ENCODE measurements around the gene CD59. TPM values are rescaled to one million over a fixed set of nuclear protein-coding genes. Genes with fewer than 3 reads are reported as not detected.

The CD59 gene
- total and polyA plus RNA-seq, 2 of the 13 experiments (the other 11 are each of a cell fraction or from before 2014, with no cell fraction given) = 127 to 289 TPM

DNA sequence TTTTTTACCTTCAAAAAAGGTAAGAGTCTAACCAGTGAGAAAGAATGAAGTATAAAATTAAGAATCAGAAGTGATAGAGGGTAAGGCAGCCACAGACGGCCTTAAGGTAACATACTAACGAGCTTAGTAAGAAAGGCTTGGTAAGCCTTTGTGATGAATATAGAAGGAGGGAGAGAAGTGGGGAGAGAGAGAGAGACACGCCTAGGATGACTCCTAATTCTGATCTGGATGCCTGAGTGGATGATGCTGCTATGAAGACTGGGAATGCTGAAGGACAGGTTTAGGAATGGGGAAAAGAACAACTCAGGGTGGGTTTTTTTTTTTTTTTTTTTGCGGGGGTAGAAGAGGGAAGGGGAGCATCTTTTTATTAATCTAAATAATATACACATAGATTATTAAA, 33.3 kb upstream of the CD59 start (continued):
- TF ChIP-seq ZSCAN9 (CRISPR knock-in tag; IDR thresholded peaks at IDR 0.05; ENCODE audit: borderline replicate concordance) (no peak), ZNF446 (CRISPR knock-in tag; IDR thresholded peaks at IDR 0.05) (no peak), HNF4G (IDR thresholded peaks at IDR 0.05; ENCODE audit: borderline replicate concordance, low read depth, low read length) (no peak), HNF4G (CRISPR knock-in tag; IDR thresholded peaks at IDR 0.05; ENCODE audit: borderline replicate concordance, low read depth) (no peak), ZNF546 (CRISPR knock-in tag; conservative IDR thresholded peaks at IDR 0.05) (no peak)
- TF ChIP-seq, protein P1, sequence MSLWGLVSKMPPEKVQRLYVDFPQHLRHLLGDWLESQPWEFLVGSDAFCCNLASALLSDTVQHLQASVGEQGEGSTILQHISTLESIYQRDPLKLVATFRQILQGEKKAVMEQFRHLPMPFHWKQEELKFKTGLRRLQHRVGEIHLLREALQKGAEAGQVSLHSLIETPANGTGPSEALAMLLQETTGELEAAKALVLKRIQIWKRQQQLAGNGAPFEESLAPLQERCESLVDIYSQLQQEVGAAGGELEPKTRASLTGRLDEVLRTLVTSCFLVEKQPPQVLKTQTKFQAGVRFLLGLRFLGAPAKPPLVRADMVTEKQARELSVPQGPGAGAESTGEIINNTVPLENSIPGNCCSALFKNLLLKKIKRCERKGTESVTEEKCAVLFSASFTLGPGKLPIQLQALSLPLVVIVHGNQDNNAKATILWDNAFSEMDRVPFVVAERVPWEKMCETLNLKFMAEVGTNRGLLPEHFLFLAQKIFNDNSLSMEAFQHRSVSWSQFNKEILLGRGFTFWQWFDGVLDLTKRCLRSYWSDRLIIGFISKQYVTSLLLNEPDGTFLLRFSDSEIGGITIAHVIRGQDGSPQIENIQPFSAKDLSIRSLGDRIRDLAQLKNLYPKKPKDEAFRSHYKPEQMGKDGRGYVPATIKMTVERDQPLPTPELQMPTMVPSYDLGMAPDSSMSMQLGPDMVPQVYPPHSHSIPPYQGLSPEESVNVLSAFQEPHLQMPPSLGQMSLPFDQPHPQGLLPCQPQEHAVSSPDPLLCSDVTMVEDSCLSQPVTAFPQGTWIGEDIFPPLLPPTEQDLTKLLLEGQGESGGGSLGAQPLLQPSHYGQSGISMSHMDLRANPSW (CRISPR knock-in tag; IDR thresholded peaks at IDR 0.05; ENCODE audit: borderline replicate concordance) = no peak

DNA sequence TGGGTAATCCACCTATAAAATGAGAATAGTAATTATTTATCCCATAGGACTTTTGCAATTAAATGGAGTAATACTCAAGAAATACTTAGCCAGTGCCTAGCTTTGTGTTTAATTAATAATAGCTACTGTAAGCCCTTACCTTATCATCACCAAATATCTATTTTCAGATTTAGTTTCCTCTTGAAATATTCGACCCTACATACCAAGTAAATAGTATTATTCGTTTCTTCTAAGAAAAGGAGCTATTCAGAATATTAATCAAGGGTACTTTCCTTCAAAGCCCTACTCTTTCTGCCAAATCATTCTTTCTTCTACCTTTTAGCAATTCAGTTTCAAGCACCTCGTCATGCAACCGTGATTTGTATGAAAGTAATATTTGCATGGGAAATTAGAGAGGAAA, 31.4 kb upstream of the CD59 start:
- H3K4me3 ChIP-seq (replicated peaks in 1 of 3; ENCODE audit: insufficient read depth in 1 of 3, low read depth in 2 of 3, low read length in 3 of 3) = no peak overlapping the region
- no peaks in the 10 kb centered on the region for H3K27me3 ChIP-seq (ENCODE audit: control insufficient read depth in 1 of 2, insufficient read depth in 2 of 2, low read length in 2 of 2)
- BruUV-seq (replicated peaks) = no TSS peak
- CTCF ChIA-PET (ENCODE audit: low intra/inter-chr PET ratio, low total read pairs) = no interaction called here
- no peaks in the 10 kb centered on the region for H3K9me3 ChIP-seq (ENCODE audit: low read length)
- peaks cover 1 to 39% of the 10 kb centered on the region in 2 experiments; a peak in 4 of 5 replicates for H3K36me3 ChIP-seq (replicated peaks in 1 of 2; ENCODE audit: control insufficient read depth in 1 of 2, insufficient read depth in 2 of 2, low read length in 2 of 2)
- ATAC-seq (no peak), DNase-seq (ENCODE audit: low spot score) (no peak), FAIRE-seq (no peak)
- POLR2A ChIA-PET = no interaction called here
- H3K4me1 ChIP-seq (ENCODE audit: insufficient read depth, low read length) = peaks cover 17% of the 10 kb centered on the region
- intact Hi-C loops (cut with micrococcal nuclease; ENCODE audit: unreplicated experiment) (no loop called here), in situ Hi-C loops (cut with HindIII; ENCODE audit: extremely low pct_ligation_motif_present, low pct_unique_long_range_greater_than_20kb) (no loop called here)
- peaks cover 4% of the 10 kb centered on the region for H3K79me2 ChIP-seq (ENCODE audit: insufficient read depth, low read length)
- H2AFZ ChIP-seq (ENCODE audit: low read length) = no peak overlapping the region
- H3K27ac ChIP-seq (ENCODE audit: extremely low read length, insufficient read depth, low read length) = no peak overlapping the region
- H3K4me2 ChIP-seq (ENCODE audit: low read depth, low read length) = no peak overlapping the region
- H4K20me1 ChIP-seq (ENCODE audit: insufficient read depth, low read length) = no peaks in the 10 kb centered on the region
- no peak overlapping the region for H3K9ac ChIP-seq (ENCODE audit: insufficient read depth, low read depth, low read length)
- WGBS (ENCODE audit: low lambda C conversion rate) = 90% methylated on average over 4 of the region's 4 CpGs
- TF ChIP-seq BRD4 (CRISPR knock-in tag; IDR thresholded peaks at IDR 0.05) = no peak
- no peak for TF ChIP-seq NR1H2 (CRISPR knock-in tag; IDR thresholded peaks at IDR 0.05; ENCODE audit: borderline replicate concordance, low read depth)
- TF ChIP-seq PAWR (CRISPR knock-in tag; IDR thresholded peaks at IDR 0.05; ENCODE audit: borderline replicate concordance) = no peak
- TF ChIP-seq, protein P2, sequence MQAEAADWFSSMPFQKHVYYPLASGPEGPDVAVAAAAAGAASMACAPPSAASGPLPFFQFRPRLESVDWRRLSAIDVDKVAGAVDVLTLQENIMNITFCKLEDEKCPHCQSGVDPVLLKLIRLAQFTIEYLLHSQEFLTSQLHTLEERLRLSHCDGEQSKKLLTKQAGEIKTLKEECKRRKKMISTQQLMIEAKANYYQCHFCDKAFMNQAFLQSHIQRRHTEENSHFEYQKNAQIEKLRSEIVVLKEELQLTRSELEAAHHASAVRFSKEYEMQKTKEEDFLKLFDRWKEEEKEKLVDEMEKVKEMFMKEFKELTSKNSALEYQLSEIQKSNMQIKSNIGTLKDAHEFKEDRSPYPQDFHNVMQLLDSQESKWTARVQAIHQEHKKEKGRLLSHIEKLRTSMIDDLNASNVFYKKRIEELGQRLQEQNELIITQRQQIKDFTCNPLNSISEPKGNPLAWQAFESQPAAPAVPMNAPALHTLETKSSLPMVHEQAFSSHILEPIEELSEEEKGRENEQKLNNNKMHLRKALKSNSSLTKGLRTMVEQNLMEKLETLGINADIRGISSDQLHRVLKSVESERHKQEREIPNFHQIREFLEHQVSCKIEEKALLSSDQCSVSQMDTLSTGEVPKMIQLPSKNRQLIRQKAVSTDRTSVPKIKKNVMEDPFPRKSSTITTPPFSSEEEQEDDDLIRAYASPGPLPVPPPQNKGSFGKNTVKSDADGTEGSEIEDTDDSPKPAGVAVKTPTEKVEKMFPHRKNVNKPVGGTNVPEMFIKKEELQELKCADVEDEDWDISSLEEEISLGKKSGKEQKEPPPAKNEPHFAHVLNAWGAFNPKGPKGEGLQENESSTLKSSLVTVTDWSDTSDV (CRISPR knock-in tag; IDR thresholded peaks at IDR 0.05) = no peak
- no peak for TF ChIP-seq ZNF747 (CRISPR knock-in tag; IDR thresholded peaks at IDR 0.05; ENCODE audit: borderline replicate concordance)
- no peak for TF ChIP-seq RFXANK (CRISPR knock-in tag; IDR thresholded peaks at IDR 0.05)
- no peak for TF ChIP-seq SMARCE1 (IDR thresholded peaks at IDR 0.05; ENCODE audit: borderline replicate concordance)
- TF ChIP-seq, protein P3, sequence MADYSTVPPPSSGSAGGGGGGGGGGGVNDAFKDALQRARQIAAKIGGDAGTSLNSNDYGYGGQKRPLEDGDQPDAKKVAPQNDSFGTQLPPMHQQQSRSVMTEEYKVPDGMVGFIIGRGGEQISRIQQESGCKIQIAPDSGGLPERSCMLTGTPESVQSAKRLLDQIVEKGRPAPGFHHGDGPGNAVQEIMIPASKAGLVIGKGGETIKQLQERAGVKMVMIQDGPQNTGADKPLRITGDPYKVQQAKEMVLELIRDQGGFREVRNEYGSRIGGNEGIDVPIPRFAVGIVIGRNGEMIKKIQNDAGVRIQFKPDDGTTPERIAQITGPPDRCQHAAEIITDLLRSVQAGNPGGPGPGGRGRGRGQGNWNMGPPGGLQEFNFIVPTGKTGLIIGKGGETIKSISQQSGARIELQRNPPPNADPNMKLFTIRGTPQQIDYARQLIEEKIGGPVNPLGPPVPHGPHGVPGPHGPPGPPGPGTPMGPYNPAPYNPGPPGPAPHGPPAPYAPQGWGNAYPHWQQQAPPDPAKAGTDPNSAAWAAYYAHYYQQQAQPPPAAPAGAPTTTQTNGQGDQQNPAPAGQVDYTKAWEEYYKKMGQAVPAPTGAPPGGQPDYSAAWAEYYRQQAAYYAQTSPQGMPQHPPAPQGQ (CRISPR knock-in tag; IDR thresholded peaks at IDR 0.05; ENCODE audit: borderline replicate concordance) = no peak
- TF ChIP-seq SSRP1 (CRISPR knock-in tag; IDR thresholded peaks at IDR 0.05) = no peak
- TF ChIP-seq AGO1 (IDR thresholded peaks at IDR 0.05; ENCODE audit: low read depth, low read length, poor library complexity, severe bottlenecking) = no peak
- TF ChIP-seq ZNF496 (CRISPR knock-in tag; IDR thresholded peaks at IDR 0.05; ENCODE audit: insufficient replicate concordance) = no peak
- TF ChIP-seq KDM3A (CRISPR knock-in tag; IDR thresholded peaks at IDR 0.05; ENCODE audit: low read depth) = no peak

Measured in HepG2 (cell line).